GM23248 (cell line): ENCODE results near the gene L3MBTL1. TPM values are rescaled to one million over a fixed set of nuclear protein-coding genes. Genes with fewer than 3 reads are reported as not detected.
"Not testable (repeated sequence)": the region's sequence is repeated elsewhere in the genome, so short reads cannot be mapped to it uniquely, and the experiment has no call there.

Experiments
- DNase-seq: peaks from one replicate; pipeline ENCODE4 v3.0.0-alpha.2; 2015
- H2AFZ ChIP-seq: fragments of 200-600 bp; sonication (generic); 2 replicates; pipeline ENCODE4 v1.6.1; 2016; ENCODE audit warnings: antibody characterized with exemption
- H3F3A ChIP-seq: fragments of 200-600 bp; sonication (generic); 2 replicates; pipeline ENCODE4 v1.6.1; 2016; ENCODE audit warnings: mild to moderate bottlenecking, antibody characterized with exemption, mixed run types; ENCODE audit not compliant: insufficient read depth
- H3K27ac ChIP-seq: fragments of 200-600 bp; sonication (generic); 2 replicates; pipeline ENCODE4 v1.5.1; 2016; ENCODE audit warnings: mild to moderate bottlenecking
- H3K27me3 ChIP-seq: fragments of 200-600 bp; sonication (generic); replicated peaks from 2 replicates; pipeline ENCODE4 v1.6.1; 2016; ENCODE audit warnings: mild to moderate bottlenecking; ENCODE audit not compliant: insufficient read depth
- H3K36me3 ChIP-seq: fragments of 200-600 bp; sonication (generic); 2 replicates; pipeline ENCODE4 v1.6.1; 2016; ENCODE audit warnings: low read depth, mild to moderate bottlenecking
- H3K4me1 ChIP-seq: fragments of 200-600 bp; sonication (generic); 2 replicates; pipeline ENCODE4 v1.6.1; 2016; ENCODE audit warnings: mild to moderate bottlenecking; ENCODE audit not compliant: insufficient read depth
- H3K4me2 ChIP-seq: fragments of 200-600 bp; sonication (generic); one replicate; pipeline ENCODE4 v1.6.1; 2016; ENCODE audit warnings: mild to moderate bottlenecking; ENCODE audit not compliant: unreplicated experiment
- H3K4me3 ChIP-seq: fragments of 200-600 bp; sonication (generic); 2 replicates; pipeline ENCODE4 v1.5.1; 2016; ENCODE audit warnings: mild to moderate bottlenecking
- H3K79me2 ChIP-seq: fragments of 200-600 bp; sonication (generic); 2 replicates; pipeline ENCODE4 v1.6.1; 2016; ENCODE audit warnings: mild to moderate bottlenecking; ENCODE audit not compliant: insufficient read depth
- H3K9ac ChIP-seq: fragments of 200-600 bp; sonication (generic); 2 replicates; pipeline ENCODE4 v1.6.1; 2016; ENCODE audit warnings: mild to moderate bottlenecking
- H3K9me2 ChIP-seq: fragments of 200-600 bp; sonication (generic); 2 replicates; pipeline ENCODE4 v1.6.1; 2016; ENCODE audit warnings: mixed run types, mild to moderate bottlenecking, moderate library complexity; ENCODE audit not compliant: insufficient read depth
- H3K9me3 ChIP-seq: fragments of 200-600 bp; sonication (generic); one replicate; pipeline ENCODE4 v1.6.1; 2017; ENCODE audit warnings: low read depth
- H4K20me1 ChIP-seq: fragments of 200-600 bp; sonication (generic); 2 replicates; pipeline ENCODE4 v1.6.0; 2016; ENCODE audit not compliant: insufficient read depth
- EZH2 ChIP-seq: fragments of 200-600 bp; sonication (generic); IDR thresholded peaks from 2 replicates; pipeline ENCODE4 v1.6.1; 2018; ENCODE audit warnings: antibody characterized with exemption, mild to moderate bottlenecking; ENCODE audit not compliant: insufficient read depth, poor library complexity, severe bottlenecking
- EZH2phosphoT487 ChIP-seq: fragments of 200-600 bp; sonication (generic); IDR thresholded peaks from 2 replicates; pipeline ENCODE4 v1.6.1; 2018; ENCODE audit warnings: antibody characterized with exemption, moderate library complexity, mild to moderate bottlenecking, low read depth; ENCODE audit not compliant: insufficient read depth
- WGBS, 2 experiments: methylation state at CpG; one replicate each; pipeline ENCODE4 v1.1.6; 2015 to 2017; ENCODE audit warnings: low lambda C conversion rate in 2 of 2, low coverage in 1 of 2; ENCODE audit errors: missing lambda C conversion rate in 2 of 2; 5-methylcytosine and 5-hydroxymethylcytosine counted together
- in situ Hi-C: fragments of 300-500 bp; cut with MboI; formaldehyde crosslinking; loops from 2 replicates; pipeline ENCODE4 v1.15.0; 2020
- polyA plus RNA-seq: library from polyadenylated mRNA; unstranded; fragments of >200 nt; fragmentation: Nextera tagmentation; extraction: Ambion mirVana; gene quantifications from 2 replicates; pipeline ENCODE4 v1.2.1, GENCODE V29; 2016
- total RNA-seq: library from RNA; depleted of rRNA; stranded (reverse); fragments of >200 nt; shearing (Covaris generic); gene quantifications from 2 replicates; pipeline ENCODE4 v1.2.3, GENCODE V29; 2014

The L3MBTL1 gene
- total and polyA plus RNA-seq, 2 experiments from 2014 or later = 0.22 to 0.35 TPM

GRCh38 chr20:43490038-43490437 is 17.5 kb upstream of the L3MBTL1 start:
- H3K9me3 ChIP-seq = no peaks in the 10 kb centered on the region
- DNase-seq = no peak
- no peaks in the 10 kb centered on the region for H4K20me1 ChIP-seq
- no peak overlapping the region for H3K27ac ChIP-seq
- H3F3A ChIP-seq = no peaks in the 10 kb centered on the region
- H3K4me1 ChIP-seq = no peaks in the 10 kb centered on the region
- no peaks in the 10 kb centered on the region for H3K36me3 ChIP-seq
- H3K9ac ChIP-seq = no peak overlapping the region
- H3K79me2 ChIP-seq = no peaks in the 10 kb centered on the region
- H2AFZ ChIP-seq = no peak overlapping the region
- H3K9me2 ChIP-seq = no peaks in the 10 kb centered on the region
- in situ Hi-C loops = no loop called here
- no peaks in the 10 kb centered on the region; the same call in 1 of the 2 replicates for H3K27me3 ChIP-seq
- TF ChIP-seq EZH2 (no peak), EZH2phosphoT487 (no peak)
- 86% methylated on average over 2 of the region's 2 CpGs for WGBS, 2 experiments
- no peak overlapping the region for H3K4me3 ChIP-seq
- no peak overlapping the region for H3K4me2 ChIP-seq

GRCh38 chr20:43492101-43492500 is 15.4 kb upstream of the L3MBTL1 start:
- Histone ChIP-seq H3K79me2 (no peaks in the 10 kb centered on the region), H3K27me3 (no peaks in the 10 kb centered on the region; the same call in 1 of the 2 replicates), H3K4me1 (no peaks in the 10 kb centered on the region), H3K9me2 (no peaks in the 10 kb centered on the region), H3K4me3 (no peak overlapping the region), H2AFZ (no peak overlapping the region), H3F3A (no peaks in the 10 kb centered on the region), H4K20me1 (no peaks in the 10 kb centered on the region), H3K36me3 (no peaks in the 10 kb centered on the region), H3K9me3 (no peaks in the 10 kb centered on the region), H3K4me2 (no peak overlapping the region), H3K9ac (no peak overlapping the region), H3K27ac (no peak overlapping the region)
- no peak for TF ChIP-seq EZH2phosphoT487
- TF ChIP-seq EZH2 = no peak
- DNase-seq = no peak
- 80 to 86% methylated on average over 3 of the region's 3 CpGs for WGBS, 2 experiments
- in situ Hi-C loops = no loop called here

- 12 to 13% methylated on average over 2 of the region's 2 CpGs for WGBS, 2 experiments
Observed at GRCh38 chr20:43495388-43495787, 12.1 kb upstream of the L3MBTL1 start.

GRCh38 chr20:43502021-43502420 is 5.5 kb upstream of the L3MBTL1 start:
- H3K4me1 ChIP-seq, H3K9ac ChIP-seq, H3K36me3 ChIP-seq, in situ Hi-C loops, H4K20me1 ChIP-seq, H3K4me3 ChIP-seq, H2AFZ ChIP-seq, H3K9me3 ChIP-seq, H3K9me2 ChIP-seq, DNase-seq, H3K27ac ChIP-seq, H3K79me2 ChIP-seq, H3K4me2 ChIP-seq, H3F3A ChIP-seq: not testable (repeated sequence)
- peaks cover 20% of the 10 kb centered on the region for H3K27me3 ChIP-seq
- WGBS, 2 experiments = 58 to 65% methylated on average over 8 of the region's 8 CpGs

More at GRCh38 chr20:43495388-43495787, 12.1 kb upstream of the L3MBTL1 start:
- no peak overlapping the region for H3K4me3 ChIP-seq
- H3K27ac ChIP-seq = no peak overlapping the region
- H4K20me1 ChIP-seq = no peaks in the 10 kb centered on the region
- H3K36me3 ChIP-seq = no peaks in the 10 kb centered on the region
- H3K27me3 ChIP-seq = no peaks in the 10 kb centered on the region; the same call in 1 of the 2 replicates
- H3F3A ChIP-seq = no peaks in the 10 kb centered on the region
- no peak overlapping the region for H3K9ac ChIP-seq
- H3K4me2 ChIP-seq = no peak overlapping the region
- H3K9me3 ChIP-seq = no peaks in the 10 kb centered on the region
- no peaks in the 10 kb centered on the region for H3K4me1 ChIP-seq
- DNase-seq = no peak
- H3K9me2 ChIP-seq = no peaks in the 10 kb centered on the region
- no peak overlapping the region for H2AFZ ChIP-seq
- no peaks in the 10 kb centered on the region for H3K79me2 ChIP-seq
- TF ChIP-seq EZH2phosphoT487 (no peak), EZH2 (no peak)
- in situ Hi-C loops = no loop called here

GRCh38 chr20:43506238-43506637 is 1.3 kb upstream of the L3MBTL1 start:
- WGBS, 2 experiments = 86 to 90% methylated on average over 7 of the region's 7 CpGs
- H3K36me3 ChIP-seq = no peaks in the 10 kb centered on the region
- H2AFZ ChIP-seq = no peak overlapping the region
- TF ChIP-seq EZH2 (no peak), EZH2phosphoT487 (no peak)
- H3K9me3 ChIP-seq = no peaks in the 10 kb centered on the region
- H3K27ac ChIP-seq = no peak overlapping the region
- H4K20me1 ChIP-seq = no peaks in the 10 kb centered on the region
- H3K4me2 ChIP-seq = no peak overlapping the region
- no peaks in the 10 kb centered on the region for H3K4me1 ChIP-seq
- peaks cover 33% of the 10 kb centered on the region for H3K27me3 ChIP-seq
- in situ Hi-C loops = no loop called here
- H3K9ac ChIP-seq = no peak overlapping the region
- H3F3A ChIP-seq = no peaks in the 10 kb centered on the region
- H3K79me2 ChIP-seq = no peaks in the 10 kb centered on the region
- DNase-seq = no peak
- no peaks in the 10 kb centered on the region for H3K9me2 ChIP-seq
- no peak overlapping the region for H3K4me3 ChIP-seq
